Small intestine (tissue), 7 donors: Measurements from ENCODE around the gene CDK17. TPM values are rescaled to one million over a fixed set of nuclear protein-coding genes. Genes with fewer than 3 reads are reported as not detected.
A peak's percentile ranks its signal among the peaks of the same experiment; 100 is the strongest.

Experiments
- DNase-seq, 2 donors: peaks; one replicate each; pipeline versions ENCODE4 v3.0.0 to v3.0.0-alpha.2; 2013
- FAIRE-seq: peaks from 2 replicates; lab custom pipeline; 2012; peaks lifted over from hg19 to GRCh38; lab: Jason Lieb, UNC
- H3K27ac ChIP-seq, 3 donors: one replicate each; pipeline ENCODE4 v1.5.1; 2013; ENCODE audit warnings: low read length in 2 of 3, mild to moderate bottlenecking in 2 of 3, control low read depth in 1 of 3, inconsistent platforms in 1 of 3, low read depth in 1 of 3, moderate library complexity in 1 of 3
- H3K27me3 ChIP-seq, 3 donors: one replicate each; pipeline ENCODE4 v1.6.1; 2013; ENCODE audit warnings: low read length in 3 of 3, inconsistent platforms in 1 of 3; ENCODE audit not compliant: control insufficient read depth in 3 of 3, insufficient read depth in 3 of 3
- H3K36me3 ChIP-seq, 3 donors: one replicate each; pipeline ENCODE4 v1.6.1; 2013; ENCODE audit warnings: low read length in 3 of 3, inconsistent platforms in 1 of 3, low read depth in 1 of 3, mild to moderate bottlenecking in 1 of 3, moderate library complexity in 1 of 3; ENCODE audit not compliant: control insufficient read depth in 3 of 3, insufficient read depth in 2 of 3
- H3K4me1 ChIP-seq, 3 donors: one replicate each; pipeline ENCODE4 v1.6.1; 2013; ENCODE audit warnings: low read length in 2 of 3, inconsistent platforms in 1 of 3, low read depth in 1 of 3, mild to moderate bottlenecking in 1 of 3, moderate library complexity in 1 of 3; ENCODE audit not compliant: control insufficient read depth in 3 of 3, insufficient read depth in 2 of 3
- H3K4me3 ChIP-seq, 3 donors: one replicate each; pipeline ENCODE4 v1.5.1; 2013; ENCODE audit warnings: low read length in 3 of 3, control low read depth in 1 of 3, inconsistent platforms in 1 of 3, low read depth in 1 of 3, mild to moderate bottlenecking in 1 of 3, moderate library complexity in 1 of 3
- H3K9me3 ChIP-seq, 2 donors: one replicate each; pipeline ENCODE4 v1.6.1; 2013; ENCODE audit warnings: low read depth in 1 of 2, low read length in 1 of 2; ENCODE audit not compliant: control insufficient read depth in 2 of 2, insufficient read depth in 1 of 2
- WGBS, 3 donors: extraction: QIAGEN DNeasy Blood & Tissue Kit; methylation state at CpG; one replicate each; pipeline ENCODE4 v1.1.7; 2013; 5-methylcytosine and 5-hydroxymethylcytosine counted together
- polyA plus RNA-seq, 4 donors: library from polyadenylated mRNA; stranded (reverse) in 3 of 4; unstranded in 1 of 4; fragments of 200-250 nt in 3 of 4; fragments of 120-200 nt in 1 of 4; gene quantifications; one replicate each; pipeline versions ENCODE4 v1.2.1 to v1.2.3, GENCODE V29; 2013
- donor health status: healthy with polysubstance abuse.
- donor health status: control.
- donor health status: control.
- donor health status: Bipolar disorder and iron deficiency.
- donor health status: healthy.

Gene CDK17
- polyA plus RNA-seq, 4 donors = 7.6 to 29.8 (median 8.4) TPM

DNA sequence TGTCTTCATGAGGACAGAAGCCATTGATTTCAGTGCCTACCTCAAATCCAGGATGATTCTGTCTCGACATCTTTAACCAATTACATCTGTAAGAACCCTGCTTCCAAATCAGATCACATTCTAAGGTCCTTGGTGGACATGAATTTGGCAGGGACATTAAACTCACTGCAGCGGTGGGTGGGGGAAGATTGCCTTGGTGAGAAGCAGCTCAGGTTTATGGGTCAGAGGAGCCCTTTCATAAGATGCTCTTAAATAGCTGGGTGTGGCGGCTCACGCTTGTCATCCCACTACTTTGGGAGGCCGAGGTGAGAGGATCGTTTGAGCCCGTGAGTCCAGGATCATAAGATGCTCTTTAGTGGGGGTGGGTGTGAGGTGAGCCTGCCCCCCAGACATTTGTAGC, 163.2 kb downstream of the CDK17 start:
- Histone ChIP-seq H3K36me3 (peaks cover 0 to 24% (median 0%) of the 10 kb centered on the region in 3 donors), H3K27ac (peak overlapping the region in 1 of 3 donors; percentile 89), H3K9me3 (no peaks in the 10 kb centered on the region), H3K4me3 (no peak overlapping the region), H3K4me1 (peaks cover 0 to 25% (median 0%) of the 10 kb centered on the region in 3 donors), H3K27me3 (no peaks in the 10 kb centered on the region)
- WGBS, 3 donors = 85 to 93% (median 89%) methylated on average over 7 of the region's 7 CpGs
- no peak for DNase-seq
- FAIRE-seq = no peak

GRCh38 chr12:96236221-96236822, 163.9 kb downstream of the CDK17 start:
- no peak overlapping the region for H3K4me3 ChIP-seq
- DNase-seq (peak in 1 of 2 donors; percentile 30), FAIRE-seq (no peak)
- H3K27ac ChIP-seq = peak overlapping the region in 1 of 3 donors; percentile 89
- H3K36me3 ChIP-seq = peaks cover 0 to 22% (median 0%) of the 10 kb centered on the region in 3 donors
- WGBS, 3 donors = 59 to 76% (median 72%) methylated on average over 18 of the region's 18 CpGs
- no peaks in the 10 kb centered on the region for H3K27me3 ChIP-seq
- peaks cover 0 to 23% (median 0%) of the 10 kb centered on the region in 3 donors for H3K4me1 ChIP-seq
- no peaks in the 10 kb centered on the region for H3K9me3 ChIP-seq

DNA sequence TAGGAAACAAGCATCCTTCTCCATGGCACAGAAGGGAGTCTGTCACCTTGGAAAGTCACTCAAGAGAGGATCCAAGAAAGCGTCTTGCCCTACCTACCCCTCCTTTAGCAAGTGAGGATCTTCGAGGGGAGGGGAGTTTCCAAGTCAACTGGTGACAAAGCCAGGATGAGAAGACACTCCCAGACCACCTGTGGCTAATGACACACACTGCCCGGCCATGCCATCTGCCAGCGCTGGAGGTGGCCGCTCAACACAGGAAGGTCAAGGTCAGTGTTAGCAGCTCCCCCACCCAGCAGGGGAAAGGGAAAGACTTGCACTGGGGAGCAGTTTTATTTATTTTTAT, 164.8 kb downstream of the CDK17 start:
- DNase-seq = no peak
- WGBS, 3 donors = 81 to 89% (median 83%) methylated on average over 5 of the region's 5 CpGs
- H3K27ac ChIP-seq = peak overlapping the region in 1 of 3 donors; percentile 72
- H3K4me1 ChIP-seq = peaks cover 0 to 21% (median 0%) of the 10 kb centered on the region in 3 donors
- H3K36me3 ChIP-seq = peaks cover 0 to 19% (median 0%) of the 10 kb centered on the region in 3 donors
- H3K4me3 ChIP-seq = no peak overlapping the region
- no peaks in the 10 kb centered on the region for H3K9me3 ChIP-seq
- no peak for FAIRE-seq
- no peaks in the 10 kb centered on the region for H3K27me3 ChIP-seq

DNA sequence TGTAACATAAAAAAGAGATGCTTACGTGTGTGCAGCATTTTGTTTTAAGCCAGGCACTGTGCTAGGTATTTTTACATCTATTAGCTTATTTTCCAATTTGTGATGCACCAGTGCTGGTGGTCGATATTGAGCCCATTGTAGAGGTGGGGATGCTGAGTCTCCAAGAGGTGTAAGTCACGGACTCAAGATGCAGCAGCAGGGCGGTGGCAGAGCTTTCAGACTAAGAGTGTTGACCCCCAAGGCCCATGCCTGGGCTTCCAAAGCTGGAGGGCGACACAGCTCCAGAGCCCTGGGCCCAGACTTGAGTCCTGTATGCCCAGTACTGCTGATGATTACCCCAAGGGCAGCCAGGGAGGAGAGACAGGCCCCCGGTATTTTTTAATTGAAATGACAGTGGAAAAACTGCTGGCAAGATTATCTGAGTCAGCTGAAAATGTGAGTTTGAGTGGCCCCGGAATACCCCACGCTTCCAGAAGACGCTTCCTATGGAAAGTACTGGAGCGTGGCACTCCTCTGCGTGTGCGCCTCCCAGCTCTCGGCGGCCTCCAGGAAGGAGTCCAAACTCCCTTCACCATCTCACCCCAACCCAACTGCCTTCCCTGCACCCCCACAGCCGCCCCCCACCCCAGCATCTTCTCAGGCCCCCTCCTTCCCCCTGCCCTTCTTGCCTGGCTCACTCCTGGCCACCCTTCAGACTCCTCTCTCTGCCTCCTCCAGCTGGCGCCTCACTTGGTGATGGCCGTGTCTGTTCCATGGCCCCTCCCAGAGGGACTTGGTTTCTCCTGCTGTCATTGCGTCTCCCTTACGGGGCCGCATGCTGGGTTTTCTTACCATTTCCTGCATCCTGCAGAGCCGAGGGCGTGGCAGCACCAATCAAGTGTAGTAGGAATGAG, 165.4 kb downstream of the CDK17 start:
- WGBS, 3 donors = 82 to 92% (median 89%) methylated on average over 22 of the region's 22 CpGs
- peaks cover 0 to 21% (median 0%) of the 10 kb centered on the region in 3 donors for H3K4me1 ChIP-seq

GRCh38 chr12:96233939-96234461, 166.2 kb downstream of the CDK17 start:
- WGBS, 3 donors = 64 to 92% (median 88%) methylated on average over 15 of the region's 15 CpGs
- Histone ChIP-seq H3K27ac (peak overlapping the region in 2 of 3 donors; percentile 47 to 89), H3K27me3 (no peaks in the 10 kb centered on the region), H3K36me3 (peaks cover 0 to 19% (median 0%) of the 10 kb centered on the region in 3 donors), H3K4me1 (peaks cover 0 to 21% (median 0%) of the 10 kb centered on the region in 3 donors), H3K9me3 (no peaks in the 10 kb centered on the region), H3K4me3 (no peak overlapping the region)
- peak in 1 of 2 donors; percentile 30 for DNase-seq
- no peak for FAIRE-seq

More for the DNA sequence above, 165.4 kb downstream of the CDK17 start:
- H3K27me3 ChIP-seq = no peaks in the 10 kb centered on the region
- H3K4me3 ChIP-seq = no peak overlapping the region
- H3K36me3 ChIP-seq = peaks cover 0 to 19% (median 0%) of the 10 kb centered on the region in 3 donors
- DNase-seq = no peak
- H3K27ac ChIP-seq = peak overlapping the region in 2 of 3 donors; percentile 47 to 89
- FAIRE-seq = no peak
- H3K9me3 ChIP-seq = no peaks in the 10 kb centered on the region

DNA sequence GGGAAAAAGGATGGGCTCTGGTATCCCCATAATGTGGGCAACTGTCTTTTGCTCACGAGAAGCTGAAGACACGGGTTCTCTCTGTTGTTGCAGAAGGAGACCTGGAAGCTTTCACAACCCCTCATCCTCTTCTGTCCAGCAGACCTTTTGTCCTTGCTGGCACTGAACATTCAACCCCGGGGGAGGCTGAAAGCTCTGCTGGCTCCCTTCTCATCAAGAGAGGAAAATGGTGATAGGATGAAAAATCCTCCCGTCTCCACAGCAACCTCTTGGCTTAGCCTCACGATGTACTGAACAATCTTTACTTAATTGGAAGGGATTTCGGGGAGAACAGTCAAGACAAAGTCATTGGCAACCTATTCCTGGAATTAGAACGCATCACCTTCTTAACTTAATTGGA, 167.1 kb downstream of the CDK17 start:
- Histone ChIP-seq H3K4me3 (no peak overlapping the region), H3K27ac (peak overlapping the region in 2 of 3 donors; percentile 9 to 35), H3K9me3 (no peaks in the 10 kb centered on the region), H3K4me1 (peaks cover 0 to 16% (median 0%) of the 10 kb centered on the region in 3 donors), H3K36me3 (peaks cover 0 to 17% (median 0%) of the 10 kb centered on the region in 3 donors), H3K27me3 (no peaks in the 10 kb centered on the region)
- DNase-seq = no peak
- no peak for FAIRE-seq
- WGBS, 3 donors = 74 to 95% (median 91%) methylated on average over 7 of the region's 7 CpGs

DNA sequence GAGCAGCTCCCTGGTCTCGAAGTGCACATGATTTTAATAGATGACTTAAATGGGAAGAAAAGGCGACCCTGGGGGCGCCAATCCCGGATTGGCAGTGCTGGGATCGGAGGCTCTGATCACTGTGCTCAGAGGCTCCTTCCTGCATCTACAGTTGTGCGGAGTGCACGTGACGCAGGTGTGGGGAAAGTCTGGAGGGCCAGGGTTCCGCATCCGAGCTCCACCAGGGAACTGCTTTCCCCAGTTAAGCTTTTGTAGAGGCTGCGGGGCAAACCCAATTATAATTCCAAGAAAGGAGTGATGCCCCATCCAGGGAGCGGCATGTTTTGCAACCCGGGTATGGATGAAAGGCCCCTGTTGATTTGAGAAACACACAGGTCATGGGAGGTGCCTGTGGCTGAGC, 169.6 kb downstream of the CDK17 start:
- Histone ChIP-seq H3K9me3 (no peaks in the 10 kb centered on the region), H3K27me3 (no peaks in the 10 kb centered on the region), H3K4me3 (no peak overlapping the region), H3K4me1 (peaks cover 1 to 6% (median 3%) of the 10 kb centered on the region in 3 donors), H3K27ac (no peak overlapping the region), H3K36me3 (peaks cover 0 to 11% (median 0%) of the 10 kb centered on the region in 3 donors)
- FAIRE-seq (no peak), DNase-seq (no peak)
- WGBS, 3 donors = 92 to 93% (median 92%) methylated on average over 13 of the region's 13 CpGs

DNA sequence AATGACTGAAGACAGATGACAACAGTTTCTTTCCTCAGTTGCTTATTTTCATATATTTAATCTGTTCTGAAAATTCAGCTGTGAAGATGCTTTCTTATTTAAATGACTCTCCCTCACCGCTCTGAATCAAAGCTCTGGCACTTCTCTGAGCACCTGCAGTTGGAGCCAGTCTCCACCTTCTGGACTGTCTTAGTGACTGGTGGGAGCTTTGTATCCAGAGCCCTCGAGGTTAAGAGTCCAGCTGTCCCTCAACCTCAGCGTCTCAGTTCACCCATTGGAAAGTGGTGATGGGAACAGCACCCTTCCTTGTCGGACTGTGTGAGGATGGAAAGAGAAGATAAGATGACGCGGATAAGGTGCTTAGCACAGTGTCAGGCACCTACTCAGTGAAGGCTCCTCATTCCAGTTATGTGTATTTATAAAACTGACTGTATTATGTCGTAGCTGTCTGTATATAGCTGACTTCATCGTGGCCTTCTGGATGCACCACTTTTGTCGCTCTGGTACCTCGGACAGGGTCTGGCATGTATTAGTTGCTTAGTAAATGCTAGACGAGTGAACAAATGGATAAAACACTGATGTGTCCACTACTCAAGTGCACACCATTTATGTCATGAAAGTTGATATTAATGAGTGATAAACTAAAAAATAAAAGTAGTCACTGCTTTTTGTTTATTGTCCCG, 171.5 kb downstream of the CDK17 start:
- Histone ChIP-seq H3K27ac (no peak overlapping the region), H3K9me3 (no peaks in the 10 kb centered on the region), H3K4me3 (no peak overlapping the region), H3K4me1 (peaks cover 0 to 8% (median 4%) of the 10 kb centered on the region in 3 donors), H3K27me3 (no peaks in the 10 kb centered on the region), H3K36me3 (peaks cover 0 to 10% (median 3%) of the 10 kb centered on the region in 3 donors)
- FAIRE-seq (no peak), DNase-seq (no peak)
- 85 to 90% (median 86%) methylated on average over 12 of the region's 12 CpGs for WGBS, 3 donors
